ENCODE data around the gene PDGFRB. TPM values are rescaled to one million over a fixed set of nuclear protein-coding genes. Genes with fewer than 3 reads are reported as not detected.

Gene PDGFRB
- total and polyA plus RNA-seq, 10 of the 15 experiments (the other 5 are each of a cell fraction or from before 2014, with no cell fraction given) = 0.02 to 3.0 (median 1.0) TPM

DNA sequence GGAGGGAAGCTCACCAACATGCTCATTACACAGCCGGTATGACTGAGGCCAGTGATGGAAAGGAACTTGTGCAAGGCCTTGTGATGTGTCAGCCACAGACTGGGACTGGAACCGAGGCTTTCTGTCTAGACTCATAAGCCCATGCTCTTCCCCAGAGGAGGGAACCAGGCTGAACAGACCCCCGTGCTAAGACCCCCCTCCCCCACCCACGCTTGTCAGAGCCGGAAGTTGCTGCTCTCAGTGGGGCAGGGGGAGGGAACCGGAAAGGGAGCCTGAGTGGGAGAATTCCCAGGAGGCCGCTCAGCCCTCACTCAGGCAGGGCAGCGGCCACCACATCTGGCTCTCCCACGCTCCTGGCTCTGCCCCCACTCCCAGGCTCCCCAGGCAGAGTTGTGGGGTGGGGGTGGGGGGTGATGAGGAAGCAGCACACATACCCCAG, 4.1 kb upstream of the PDGFRB start:
- in situ Hi-C loops (cut with MboI) = no loop called here
- TF ChIP-seq, protein P1, sequence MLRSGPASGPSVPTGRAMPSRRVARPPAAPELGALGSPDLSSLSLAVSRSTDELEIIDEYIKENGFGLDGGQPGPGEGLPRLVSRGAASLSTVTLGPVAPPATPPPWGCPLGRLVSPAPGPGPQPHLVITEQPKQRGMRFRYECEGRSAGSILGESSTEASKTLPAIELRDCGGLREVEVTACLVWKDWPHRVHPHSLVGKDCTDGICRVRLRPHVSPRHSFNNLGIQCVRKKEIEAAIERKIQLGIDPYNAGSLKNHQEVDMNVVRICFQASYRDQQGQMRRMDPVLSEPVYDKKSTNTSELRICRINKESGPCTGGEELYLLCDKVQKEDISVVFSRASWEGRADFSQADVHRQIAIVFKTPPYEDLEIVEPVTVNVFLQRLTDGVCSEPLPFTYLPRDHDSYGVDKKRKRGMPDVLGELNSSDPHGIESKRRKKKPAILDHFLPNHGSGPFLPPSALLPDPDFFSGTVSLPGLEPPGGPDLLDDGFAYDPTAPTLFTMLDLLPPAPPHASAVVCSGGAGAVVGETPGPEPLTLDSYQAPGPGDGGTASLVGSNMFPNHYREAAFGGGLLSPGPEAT (IDR thresholded peaks at IDR 0.05; ENCODE audit: low read depth) = peak; percentile 34; the same call in 1 of the 2 replicates
- TF ChIP-seq ZZZ3 (IDR thresholded peaks at IDR 0.05; ENCODE audit: control insufficient read depth, insufficient read length, low read depth) (no peak), RUNX3 (IDR thresholded peaks at IDR 0.05; ENCODE audit: low read length) (peak; percentile 22; the same call in 1 of the 2 replicates), NFYB (IDR thresholded peaks at IDR 0.05; ENCODE audit: insufficient read depth, low read depth, low read length) (no peak), JUNB (IDR thresholded peaks at IDR 0.05) (no peak), MEF2B (IDR thresholded peaks at IDR 0.05; ENCODE audit: partially characterized antibody, poor library complexity, severe bottlenecking) (peak; percentile 96), IRF4 (IDR thresholded peaks at IDR 0.05; ENCODE audit: low read depth, low read length) (0 out of 2 replicates have a peak, but pooled peaks have one; percentile 7), TAF1 (IDR thresholded peaks at IDR 0.05; ENCODE audit: borderline replicate concordance, low read depth, low read length) (no peak), BCL11A (IDR thresholded peaks at IDR 0.05; ENCODE audit: low read depth, low read length) (0 out of 2 replicates have a peak, but pooled peaks have one; percentile 34), CHD2 (IDR thresholded peaks at IDR 0.05; ENCODE audit: borderline replicate concordance, low read depth, low read length) (peak; percentile 62; the same call in 1 of the 2 replicates), SREBF2 (IDR thresholded peaks at IDR 0.05; ENCODE audit: low read length) (no peak), RB1 (IDR thresholded peaks at IDR 0.05; ENCODE audit: borderline replicate concordance) (no peak), TBL1XR1 (IDR thresholded peaks at IDR 0.05; ENCODE audit: low read depth, low read length) (no peak), GATAD2B (conservative IDR thresholded peaks at IDR 0.05; ENCODE audit: low read depth) (peak; percentile 61)
- TF ChIP-seq, protein P2, sequence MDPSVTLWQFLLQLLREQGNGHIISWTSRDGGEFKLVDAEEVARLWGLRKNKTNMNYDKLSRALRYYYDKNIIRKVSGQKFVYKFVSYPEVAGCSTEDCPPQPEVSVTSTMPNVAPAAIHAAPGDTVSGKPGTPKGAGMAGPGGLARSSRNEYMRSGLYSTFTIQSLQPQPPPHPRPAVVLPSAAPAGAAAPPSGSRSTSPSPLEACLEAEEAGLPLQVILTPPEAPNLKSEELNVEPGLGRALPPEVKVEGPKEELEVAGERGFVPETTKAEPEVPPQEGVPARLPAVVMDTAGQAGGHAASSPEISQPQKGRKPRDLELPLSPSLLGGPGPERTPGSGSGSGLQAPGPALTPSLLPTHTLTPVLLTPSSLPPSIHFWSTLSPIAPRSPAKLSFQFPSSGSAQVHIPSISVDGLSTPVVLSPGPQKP (IDR thresholded peaks at IDR 0.05; ENCODE audit: low read depth, low read length) = no peak
- TF ChIP-seq, protein P3, sequence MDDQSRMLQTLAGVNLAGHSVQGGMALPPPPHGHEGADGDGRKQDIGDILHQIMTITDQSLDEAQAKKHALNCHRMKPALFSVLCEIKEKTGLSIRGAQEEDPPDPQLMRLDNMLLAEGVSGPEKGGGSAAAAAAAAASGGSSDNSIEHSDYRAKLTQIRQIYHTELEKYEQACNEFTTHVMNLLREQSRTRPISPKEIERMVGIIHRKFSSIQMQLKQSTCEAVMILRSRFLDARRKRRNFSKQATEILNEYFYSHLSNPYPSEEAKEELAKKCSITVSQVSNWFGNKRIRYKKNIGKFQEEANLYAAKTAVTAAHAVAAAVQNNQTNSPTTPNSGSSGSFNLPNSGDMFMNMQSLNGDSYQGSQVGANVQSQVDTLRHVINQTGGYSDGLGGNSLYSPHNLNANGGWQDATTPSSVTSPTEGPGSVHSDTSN (IDR thresholded peaks at IDR 0.05; ENCODE audit: insufficient replicate concordance, low read depth, low read length) = no peak
- TF ChIP-seq, protein P4, sequence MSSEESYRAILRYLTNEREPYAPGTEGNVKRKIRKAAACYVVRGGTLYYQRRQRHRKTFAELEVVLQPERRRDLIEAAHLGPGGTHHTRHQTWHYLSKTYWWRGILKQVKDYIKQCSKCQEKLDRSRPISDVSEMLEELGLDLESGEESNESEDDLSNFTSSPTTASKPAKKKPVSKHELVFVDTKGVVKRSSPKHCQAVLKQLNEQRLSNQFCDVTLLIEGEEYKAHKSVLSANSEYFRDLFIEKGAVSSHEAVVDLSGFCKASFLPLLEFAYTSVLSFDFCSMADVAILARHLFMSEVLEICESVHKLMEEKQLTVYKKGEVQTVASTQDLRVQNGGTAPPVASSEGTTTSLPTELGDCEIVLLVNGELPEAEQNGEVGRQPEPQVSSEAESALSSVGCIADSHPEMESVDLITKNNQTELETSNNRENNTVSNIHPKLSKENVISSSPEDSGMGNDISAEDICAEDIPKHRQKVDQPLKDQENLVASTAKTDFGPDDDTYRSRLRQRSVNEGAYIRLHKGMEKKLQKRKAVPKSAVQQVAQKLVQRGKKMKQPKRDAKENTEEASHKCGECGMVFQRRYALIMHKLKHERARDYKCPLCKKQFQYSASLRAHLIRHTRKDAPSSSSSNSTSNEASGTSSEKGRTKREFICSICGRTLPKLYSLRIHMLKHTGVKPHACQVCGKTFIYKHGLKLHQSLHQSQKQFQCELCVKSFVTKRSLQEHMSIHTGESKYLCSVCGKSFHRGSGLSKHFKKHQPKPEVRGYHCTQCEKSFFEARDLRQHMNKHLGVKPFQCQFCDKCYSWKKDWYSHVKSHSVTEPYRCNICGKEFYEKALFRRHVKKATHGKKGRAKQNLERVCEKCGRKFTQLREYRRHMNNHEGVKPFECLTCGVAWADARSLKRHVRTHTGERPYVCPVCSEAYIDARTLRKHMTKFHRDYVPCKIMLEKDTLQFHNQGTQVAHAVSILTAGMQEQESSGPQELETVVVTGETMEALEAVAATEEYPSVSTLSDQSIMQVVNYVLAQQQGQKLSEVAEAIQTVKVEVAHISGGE (CRISPR knock-in tag; IDR thresholded peaks at IDR 0.05) = no peak

More for the DNA sequence above, 4.1 kb upstream of the PDGFRB start:
- H3K79me2 ChIP-seq (ENCODE audit: control insufficient read depth, insufficient read depth, low read length) = no peaks in the 10 kb centered on the region
- DNase-seq (ENCODE audit: low read depth, low spot score) (no peak), ATAC-seq (peak; percentile 4), FAIRE-seq (no peak)
- H2AFZ ChIP-seq (ENCODE audit: control insufficient read depth, low read depth, low read length) = peak overlapping the region; percentile 76
- H3K9ac ChIP-seq (ENCODE audit: control insufficient read depth, insufficient read depth, low read length) = no peak overlapping the region
- 0 out of 2 replicates have a peak overlapping the region, but pooled peaks have one; percentile 46 for H3K4me2 ChIP-seq (ENCODE audit: control insufficient read depth, insufficient read depth)
- intact Hi-C loops (cut with micrococcal nuclease; ENCODE audit: unreplicated experiment) = loop anchor here (2.0 kb wide), 1 partner anchor 277 kb away; no protein-coding TSS in a partner anchor
- SMC1A ChIA-PET (ENCODE audit: uncharacterized antibody, unreplicated experiment) = interaction anchor here (0.7 to 1.5 kb wide), 3 partner anchors 13 to 191 kb away, joined by 3 to 4 read pairs (median 3); no protein-coding TSS in a partner anchor
- H4K20me1 ChIP-seq (ENCODE audit: control insufficient read depth, insufficient read depth) = no peaks in the 10 kb centered on the region
- POLR2A ChIA-PET = interaction anchor here (0.6 to 1.1 kb wide), 2 partner anchors 15 to 398 kb away, joined by 3 read pairs; no protein-coding TSS in a partner anchor
- BruUV-seq (replicated peaks) = no TSS peak
- H3K36me3 ChIP-seq (ENCODE audit: control insufficient read depth in 2 of 2, insufficient read depth in 2 of 2, low read length in 1 of 2) = no peaks in the 10 kb centered on the region
- WGBS (ENCODE audit: insufficient coverage, insufficient replicate concordance, low lambda C conversion rate, missing lambda C conversion rate) = 35% methylated on average over 5 of the region's 9 CpGs
- no peak overlapping the region for H3K27ac ChIP-seq (ENCODE audit: control insufficient read depth, insufficient read depth)
- CTCF ChIA-PET = interaction anchor here (0.7 to 6.7 kb wide), 10 partner anchors 16 to 541 kb away, joined by 3 to 68 read pairs (median 3); partner anchors contain the start of gene RPS14
- no peak overlapping the region for H3K4me3 ChIP-seq
- peaks cover 13% of the 10 kb centered on the region for H3K4me1 ChIP-seq (ENCODE audit: control insufficient read depth, insufficient read depth, low read length)
- RAD21 ChIA-PET (ENCODE audit: unreplicated experiment) = interaction anchor here (0.6 to 2.2 kb wide), 9 partner anchors 17 to 277 kb away, joined by 3 to 8 read pairs (median 4); no protein-coding TSS in a partner anchor
- H3K27me3 ChIP-seq (replicated peaks in 1 of 2; ENCODE audit: control insufficient read depth in 2 of 2, insufficient read depth in 2 of 2, low read length in 1 of 2) = no peaks in the 10 kb centered on the region
- no peaks in the 10 kb centered on the region for H3K9me3 ChIP-seq (replicated peaks; ENCODE audit: control insufficient read depth, insufficient read depth, low read length)
